Ecto neural progenitor cell (in vitro differentiated cells): ENCODE data around the gene GALM.
"Not testable (repeated sequence)": the region's sequence is repeated elsewhere in the genome, so short reads cannot be mapped to it uniquely, and the experiment has no call there.

Experiments
- DNase-seq: peaks from one replicate; pipeline ENCODE4 v3.0.0-alpha.2; 2018; ENCODE audit warnings: low spot score

The GALM gene

GRCh38 chr2:38682008-38682575 lies 16.2 kb downstream of the GALM start:
- DNase-seq = no peak

DNA sequence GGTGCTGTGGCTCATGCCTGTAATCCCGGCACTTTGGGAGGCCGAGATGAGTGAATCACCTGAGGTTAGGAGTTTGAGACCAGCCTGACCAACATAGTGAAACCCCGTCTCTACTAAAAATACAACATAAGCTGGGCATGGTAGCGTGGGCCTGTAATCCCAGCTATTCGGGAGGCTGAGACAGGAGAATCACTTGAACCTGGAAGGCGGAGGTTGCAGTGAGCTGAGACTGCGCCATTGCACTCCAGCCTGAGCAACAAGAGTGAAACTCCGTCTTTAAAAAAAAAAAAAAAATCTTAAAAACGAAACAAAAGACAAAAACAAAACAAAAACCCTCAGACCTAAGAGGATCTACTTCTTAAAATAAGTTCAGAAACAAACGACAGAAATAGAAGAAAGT lies 16.7 kb downstream of the GALM start:
- not testable (repeated sequence) for DNase-seq

DNA sequence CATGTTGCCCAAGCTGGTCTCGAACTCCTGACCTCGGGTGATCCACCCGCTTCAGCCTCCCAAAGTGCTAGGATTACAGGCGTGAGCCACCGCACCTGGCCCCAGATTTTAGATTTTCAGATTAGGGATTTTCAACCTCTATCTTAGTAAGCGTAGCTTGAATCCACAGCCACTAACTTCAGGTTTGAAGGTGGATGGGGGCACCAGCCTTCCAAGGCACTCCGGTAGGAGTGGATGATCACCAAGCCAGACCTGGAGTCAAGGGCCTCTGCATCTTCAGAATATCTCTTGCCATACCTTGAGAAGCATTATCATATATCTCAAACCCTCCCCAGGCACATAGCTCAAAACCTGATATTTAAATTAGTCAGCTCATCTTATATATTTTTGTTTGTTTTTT lies 17.9 kb downstream of the GALM start:
- no peak for DNase-seq

- DNase-seq = no peak
Observed at GRCh38 chr2:38685116-38685735, 19.3 kb downstream of the GALM start.

GRCh38 chr2:38690499-38691420 lies 24.8 kb downstream of the GALM start:
- DNase-seq = no peak

DNA sequence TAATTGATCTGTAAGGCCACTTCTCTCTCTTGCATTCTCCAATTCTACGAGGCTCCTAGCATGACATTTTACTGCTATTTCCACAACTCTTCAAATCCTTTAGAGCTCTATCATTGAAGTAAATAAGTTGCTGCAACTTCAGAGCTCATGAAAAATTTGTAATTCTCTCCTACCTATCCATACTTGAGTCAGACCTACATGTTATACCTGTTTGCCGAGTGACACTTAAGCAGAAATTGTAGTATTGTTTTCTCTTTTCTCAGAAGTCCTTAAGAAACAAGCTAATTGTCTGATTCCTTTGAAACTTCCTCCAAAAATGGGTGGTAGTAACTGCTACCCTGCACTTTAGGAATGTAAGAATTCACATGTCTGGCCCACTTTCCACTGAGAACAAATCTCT lies 26.1 kb downstream of the GALM start:
- DNase-seq = no peak

DNA sequence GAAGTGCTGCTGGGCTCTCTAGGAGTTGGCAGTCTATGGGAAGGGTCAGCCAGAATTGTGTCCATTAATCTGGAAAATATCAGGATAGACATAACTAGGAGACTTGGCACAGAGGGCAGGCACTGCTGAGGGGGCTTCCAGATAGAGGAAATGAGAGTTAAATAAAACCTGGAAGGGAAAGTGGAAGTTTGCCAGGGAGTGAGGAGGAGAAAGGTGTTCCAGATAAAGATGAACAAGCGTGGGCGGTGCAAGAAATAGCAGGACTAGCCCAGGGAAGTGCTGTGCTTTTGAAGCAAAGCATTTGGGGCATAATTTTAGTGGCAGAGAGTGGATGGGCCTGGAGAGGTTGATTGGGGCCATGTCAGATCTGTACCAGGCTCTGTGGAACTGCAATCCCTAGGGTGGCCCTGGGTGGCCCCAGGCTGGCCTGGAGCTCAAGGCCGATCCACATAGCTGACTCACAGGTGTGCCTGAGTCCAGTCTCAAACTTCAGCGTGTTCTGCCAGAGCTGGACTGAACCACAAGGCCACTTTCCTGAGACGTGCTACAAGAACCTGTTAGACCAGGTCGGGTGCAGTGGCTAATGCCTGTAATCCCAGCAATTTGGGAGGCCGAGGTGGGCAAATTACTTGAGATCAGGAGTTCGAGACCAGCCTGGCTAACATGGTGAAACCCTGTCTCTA lies 26.9 kb downstream of the GALM start:
- no peak for DNase-seq

DNA sequence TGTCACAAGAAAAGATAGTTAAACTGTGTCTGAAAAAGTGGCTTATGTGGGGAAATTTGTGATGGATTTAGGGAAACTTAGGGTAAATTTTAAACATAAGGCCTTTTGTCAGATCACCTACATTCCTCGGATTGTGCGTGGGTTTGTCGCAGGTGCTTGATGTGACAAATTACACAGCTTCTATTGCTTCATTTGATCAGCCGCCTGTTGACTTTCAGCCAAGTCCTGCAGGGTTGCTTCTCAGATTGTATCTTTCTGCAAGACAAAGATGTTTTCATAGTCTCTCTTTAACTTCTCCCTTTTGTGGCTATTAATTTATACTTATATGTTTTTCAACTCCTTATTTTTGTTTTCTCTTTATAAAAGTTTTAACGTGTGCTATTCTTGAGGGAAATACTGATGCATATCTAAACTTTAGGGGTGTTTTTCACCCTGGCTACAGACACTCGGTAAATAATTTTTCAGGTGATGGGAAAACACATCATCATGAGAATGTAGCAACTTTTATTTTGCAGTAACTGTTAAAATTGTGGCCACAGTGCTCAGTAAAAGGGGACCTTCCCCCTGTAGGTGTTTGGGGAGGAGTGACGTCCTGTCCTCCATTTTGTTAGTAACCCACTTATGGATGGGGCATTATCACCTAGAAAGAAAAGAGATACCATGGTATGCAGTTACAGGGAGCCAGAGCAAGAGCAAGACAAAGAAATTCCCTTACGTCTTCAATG lies 31.4 kb downstream of the GALM start:
- no peak for DNase-seq

- DNase-seq = no peak
Observed at GRCh38 chr2:38698467-38699003, 32.6 kb downstream of the GALM start.

- DNase-seq = no peak
Observed at GRCh38 chr2:38700113-38700785, 34.3 kb downstream of the GALM start.

DNA sequence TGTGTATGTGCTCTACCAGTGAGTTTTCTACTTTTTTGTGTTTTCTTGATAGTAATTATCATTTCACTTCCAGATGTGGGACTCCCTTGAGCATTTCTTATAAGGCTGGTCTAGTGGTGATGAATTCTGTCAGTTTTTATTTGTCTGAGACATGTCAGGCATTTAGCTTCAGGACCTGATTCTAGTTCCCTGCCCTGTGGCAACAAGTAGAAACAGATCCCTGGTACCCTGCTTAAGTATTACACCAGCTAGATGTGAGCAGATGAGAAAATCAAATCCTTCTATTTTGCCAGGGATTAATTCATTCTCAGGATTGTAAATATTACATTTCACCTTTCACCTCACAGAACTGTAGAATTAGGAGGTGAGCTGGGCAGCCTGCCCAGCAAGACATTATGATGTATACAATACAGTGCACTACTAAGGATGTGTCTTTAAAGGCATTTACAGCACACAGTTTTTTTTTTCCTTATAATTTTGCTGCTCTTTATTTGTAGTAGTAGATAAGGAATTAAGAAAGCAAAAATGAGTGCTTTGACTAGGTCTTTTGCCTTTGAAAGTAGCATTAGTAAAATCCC lies 35.1 kb downstream of the GALM start:
- no peak for DNase-seq

DNA sequence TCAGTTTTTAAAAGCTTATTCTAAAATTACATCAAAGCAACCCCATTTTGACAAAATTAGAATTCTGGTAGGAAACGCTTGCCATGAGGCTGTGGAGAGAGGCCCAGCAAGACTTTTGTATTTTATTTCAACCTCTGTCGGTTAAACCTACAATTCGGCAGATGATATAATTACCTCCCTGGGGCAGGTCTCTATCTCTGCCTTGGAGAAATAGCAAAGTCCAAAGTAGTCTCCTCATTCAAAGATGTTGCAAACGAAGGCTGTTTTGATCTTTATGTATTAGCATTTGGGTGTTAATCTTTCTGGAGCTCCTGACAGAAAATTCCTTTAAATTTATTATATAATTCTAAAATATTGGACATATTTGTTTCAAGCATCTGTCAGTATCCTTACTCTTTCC lies 35.6 kb downstream of the GALM start:
- no peak for DNase-seq

DNA sequence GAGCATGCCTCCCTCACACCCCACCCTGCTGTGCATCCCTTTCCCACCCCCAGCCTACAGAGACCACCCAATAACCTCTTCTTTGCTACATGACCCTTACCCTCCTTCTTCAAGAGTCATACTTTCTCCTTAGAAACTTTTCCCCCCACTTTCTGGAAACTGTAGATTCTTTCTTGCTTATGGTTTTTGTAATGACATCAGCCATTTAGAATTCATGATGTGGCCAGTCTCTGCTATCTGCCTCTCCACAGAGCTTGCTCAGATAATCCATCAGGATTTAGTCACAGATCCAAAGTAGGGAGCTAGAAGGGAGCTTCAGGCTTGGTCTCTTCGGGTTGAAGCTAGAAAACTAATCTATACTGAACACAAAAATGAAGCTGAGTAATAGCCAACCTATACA lies 36.5 kb downstream of the GALM start:
- no peak for DNase-seq

DNA sequence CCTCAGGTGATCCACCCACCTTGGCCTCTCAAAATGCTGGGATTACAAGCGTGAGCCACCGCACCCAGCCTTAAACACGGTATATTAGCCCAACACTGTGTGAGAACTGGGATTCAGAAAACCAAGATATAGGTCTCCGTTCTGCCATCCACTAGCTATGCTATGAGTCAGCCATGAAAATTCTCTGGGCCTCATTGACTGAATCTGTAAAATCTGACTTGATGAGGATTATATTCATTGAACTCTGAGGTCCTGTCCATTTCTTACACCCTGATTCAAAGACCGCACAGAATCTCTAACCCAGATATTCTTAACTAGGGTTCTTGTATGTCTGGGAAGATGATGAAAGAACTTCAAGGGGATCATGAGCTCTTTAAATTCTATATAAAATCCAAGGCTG lies 37.4 kb downstream of the GALM start:
- DNase-seq = not testable (repeated sequence)

GRCh38 chr2:38704664-38705063 lies 38.8 kb downstream of the GALM start:
- no peak for DNase-seq

DNA sequence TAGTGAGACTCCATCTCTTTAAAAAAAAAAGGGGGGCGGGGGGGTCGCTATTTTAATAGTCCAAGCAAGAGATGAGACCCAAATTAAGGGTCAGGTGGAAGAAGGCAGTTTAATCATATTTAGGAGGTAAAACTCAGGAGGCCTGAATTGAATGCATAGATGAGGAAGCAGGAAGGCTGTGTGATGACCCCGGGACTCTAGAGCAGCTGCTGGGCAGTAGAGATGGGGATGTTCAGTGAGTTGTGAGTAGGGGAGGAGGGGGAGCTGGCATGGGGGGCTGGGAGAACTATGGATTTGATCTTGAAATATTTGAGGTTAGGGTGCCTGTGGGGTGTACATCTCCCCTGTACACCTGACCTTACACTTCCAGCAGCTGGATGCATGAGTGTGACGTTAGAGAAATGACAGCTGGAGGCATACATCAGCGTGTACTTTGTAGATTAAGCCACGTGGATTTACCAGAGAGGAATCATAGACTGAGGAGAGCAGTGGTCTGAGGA lies 41.0 kb downstream of the GALM start:
- no peak for DNase-seq

DNA sequence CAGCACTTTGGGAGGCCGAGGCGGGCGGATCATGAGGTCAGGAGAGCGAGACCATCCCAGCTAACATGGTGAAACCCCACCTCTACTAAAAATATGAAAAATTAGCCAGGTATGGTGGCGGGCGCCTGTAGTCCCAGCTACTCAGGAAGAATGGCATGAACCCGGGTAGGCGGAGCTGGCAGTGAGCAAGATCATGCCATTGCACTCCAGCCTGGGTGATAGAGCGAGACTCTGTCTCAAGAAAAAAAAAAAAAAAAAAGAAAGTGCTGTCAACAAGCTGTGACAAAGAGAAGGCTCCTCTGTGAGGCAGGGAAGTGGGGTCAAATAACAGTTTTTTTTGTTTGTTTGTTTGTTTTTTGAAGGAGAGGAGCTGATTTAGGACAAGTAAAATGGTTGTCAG lies 42.6 kb downstream of the GALM start:
- not testable (repeated sequence) for DNase-seq

DNA sequence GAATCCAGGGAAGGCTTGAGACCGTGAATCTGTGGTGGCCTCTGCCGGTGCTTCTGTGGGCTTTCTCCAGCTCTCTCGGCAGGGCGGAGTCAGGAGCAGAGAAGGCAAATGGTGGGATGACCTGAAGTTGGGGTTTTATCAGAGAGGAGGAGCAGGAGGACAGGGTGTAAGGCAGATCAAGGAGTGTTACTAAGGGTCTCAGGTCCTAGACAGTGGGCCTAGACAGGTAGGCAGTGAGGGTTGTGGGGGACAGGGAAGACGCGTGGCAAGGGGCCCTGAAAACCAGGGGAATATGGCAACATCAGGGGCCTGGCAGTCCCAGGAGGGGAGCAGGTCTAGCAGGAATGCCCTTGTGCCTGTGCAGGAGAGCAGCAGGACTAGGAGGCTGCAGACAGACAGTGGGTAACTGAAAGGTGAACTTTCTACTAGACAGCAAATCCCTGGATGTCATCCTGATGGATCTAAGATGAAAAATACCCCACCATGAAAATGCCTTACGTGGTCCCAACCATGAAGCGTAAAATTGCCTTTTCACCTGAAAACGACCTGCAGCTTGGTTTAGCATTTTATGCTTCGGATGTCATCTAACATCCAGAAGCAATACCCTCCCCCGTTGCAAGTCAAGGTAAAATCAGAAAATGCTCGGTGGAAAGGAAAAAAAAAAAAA lies 43.1 kb downstream of the GALM start:
- DNase-seq = no peak

GRCh38 chr2:38709567-38710194 lies 43.8 kb downstream of the GALM start:
- DNase-seq = no peak

DNA sequence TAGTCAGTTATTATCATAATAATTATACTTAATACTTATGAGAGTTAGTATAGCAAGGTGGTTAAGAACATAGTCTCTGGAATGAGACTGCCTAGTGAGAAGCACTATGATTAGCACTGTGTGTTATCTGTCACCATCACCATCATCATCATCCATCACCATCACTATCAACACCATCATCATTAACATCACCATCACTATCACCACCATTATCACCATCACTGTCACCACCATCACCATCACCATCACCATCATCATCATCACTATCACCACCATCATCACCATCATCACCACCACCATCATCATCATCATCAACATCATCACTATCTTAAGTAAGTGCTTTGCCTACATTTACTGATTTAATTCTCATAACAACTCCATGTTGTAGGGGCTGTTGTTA lies 45.6 kb downstream of the GALM start:
- no peak for DNase-seq
